ENCODE results near the gene SLC7A14. TPM values are rescaled to one million over a fixed set of nuclear protein-coding genes. Genes with fewer than 3 reads are reported as not detected.

SLC7A14 gene
- total and polyA plus RNA-seq, 4 donors, result 0.01 to 0.06 (median 0.03) TPM; not detected in 1

- Histone ChIP-seq H3K4me3 (no peak overlapping the region), H3K9ac (ENCODE audit: insufficient read depth in 1 of 2, low read length in 2 of 2) (no peak overlapping the region), H3K27me3 (ENCODE audit: control insufficient read depth in 3 of 3, insufficient read depth in 3 of 3, low read length in 2 of 3) (no peaks in the 10 kb centered on the region), H3K4me1 (ENCODE audit: control insufficient read depth in 5 of 5, insufficient read depth in 5 of 5, low read length in 5 of 5) (peaks cover 0 to 16% (median 2%) of the 10 kb centered on the region in 5 donors), H3K36me3 (ENCODE audit: control insufficient read depth in 4 of 4, insufficient read depth in 4 of 4, low read length in 4 of 4) (no peaks in the 10 kb centered on the region), H3K27ac (ENCODE audit: low read depth in 1 of 2, low read length in 1 of 2) (no peak overlapping the region), H3K9me3 (ENCODE audit: control insufficient read depth in 4 of 4, insufficient read depth in 3 of 4, low read length in 3 of 4) (no peaks in the 10 kb centered on the region)
- DNase-seq, result no peak
- WGBS, 2 donors, result 90 to 93% methylated on average over 6 of the region's 6 CpGs
- no peak for ATAC-seq (ENCODE audit: insufficient read depth, low FRiP score)
- TF ChIP-seq, protein P1, sequence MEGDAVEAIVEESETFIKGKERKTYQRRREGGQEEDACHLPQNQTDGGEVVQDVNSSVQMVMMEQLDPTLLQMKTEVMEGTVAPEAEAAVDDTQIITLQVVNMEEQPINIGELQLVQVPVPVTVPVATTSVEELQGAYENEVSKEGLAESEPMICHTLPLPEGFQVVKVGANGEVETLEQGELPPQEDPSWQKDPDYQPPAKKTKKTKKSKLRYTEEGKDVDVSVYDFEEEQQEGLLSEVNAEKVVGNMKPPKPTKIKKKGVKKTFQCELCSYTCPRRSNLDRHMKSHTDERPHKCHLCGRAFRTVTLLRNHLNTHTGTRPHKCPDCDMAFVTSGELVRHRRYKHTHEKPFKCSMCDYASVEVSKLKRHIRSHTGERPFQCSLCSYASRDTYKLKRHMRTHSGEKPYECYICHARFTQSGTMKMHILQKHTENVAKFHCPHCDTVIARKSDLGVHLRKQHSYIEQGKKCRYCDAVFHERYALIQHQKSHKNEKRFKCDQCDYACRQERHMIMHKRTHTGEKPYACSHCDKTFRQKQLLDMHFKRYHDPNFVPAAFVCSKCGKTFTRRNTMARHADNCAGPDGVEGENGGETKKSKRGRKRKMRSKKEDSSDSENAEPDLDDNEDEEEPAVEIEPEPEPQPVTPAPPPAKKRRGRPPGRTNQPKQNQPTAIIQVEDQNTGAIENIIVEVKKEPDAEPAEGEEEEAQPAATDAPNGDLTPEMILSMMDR (IDR thresholded peaks at IDR 0.05; ENCODE audit: control extremely low read depth, extremely low read depth), result no peak
These were observed 89.1 kb downstream of the SLC7A14 start for GRCh38 chr3:170496868-170497140.

DNA sequence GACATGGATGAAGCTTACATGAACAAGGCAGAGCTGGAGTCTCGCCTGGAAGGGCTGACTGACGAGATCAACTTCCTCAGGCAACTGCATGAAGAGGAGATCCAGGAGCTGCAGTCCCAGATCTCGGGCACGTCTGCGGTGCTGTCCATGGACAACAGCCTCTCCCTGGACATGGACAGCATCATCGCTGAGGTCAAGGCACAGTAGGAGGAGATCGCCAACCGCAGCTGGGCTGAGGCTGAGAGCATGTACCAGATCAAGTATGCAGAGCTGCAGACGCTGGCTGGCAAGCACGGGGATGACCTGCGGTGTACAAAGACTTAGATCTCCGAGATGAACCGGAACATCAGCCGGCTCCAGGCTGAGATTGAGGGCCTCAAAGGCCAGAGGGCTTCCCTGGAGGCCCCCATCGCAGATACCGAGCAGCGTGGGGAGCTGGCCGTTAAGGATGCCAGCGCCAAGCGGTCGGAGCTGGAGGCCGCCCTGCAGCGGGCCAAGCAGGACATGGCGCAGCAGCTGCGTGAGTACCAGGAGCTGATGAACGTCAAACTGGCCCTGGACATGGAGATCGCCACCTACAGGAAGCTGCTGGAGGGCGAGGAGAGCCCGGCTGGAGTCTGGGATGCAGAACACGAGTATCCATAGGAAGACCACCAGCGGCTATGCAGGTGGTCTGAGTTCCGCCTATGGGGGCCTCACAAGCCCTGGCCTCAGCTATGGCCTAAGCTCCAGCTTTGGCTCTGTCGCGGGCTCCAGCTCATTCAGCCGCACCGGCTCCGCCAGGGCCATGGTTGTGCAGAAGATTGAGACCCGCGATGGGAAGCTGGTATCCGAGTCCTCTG lies 89.6 kb downstream of the SLC7A14 start:
- WGBS, 2 donors, result 94 to 95% methylated on average over 40 of the region's 40 CpGs
- ATAC-seq (ENCODE audit: insufficient read depth, low FRiP score), result no peak
- Histone ChIP-seq H3K4me1 (ENCODE audit: control insufficient read depth in 5 of 5, insufficient read depth in 5 of 5, low read length in 5 of 5) (peaks cover 0 to 16% (median 2%) of the 10 kb centered on the region in 5 donors), H3K27me3 (ENCODE audit: control insufficient read depth in 3 of 3, insufficient read depth in 3 of 3, low read length in 2 of 3) (no peaks in the 10 kb centered on the region), H3K36me3 (ENCODE audit: control insufficient read depth in 4 of 4, insufficient read depth in 4 of 4, low read length in 4 of 4) (no peaks in the 10 kb centered on the region), H3K9ac (ENCODE audit: insufficient read depth in 1 of 2, low read length in 2 of 2) (no peak overlapping the region), H3K9me3 (ENCODE audit: control insufficient read depth in 4 of 4, insufficient read depth in 3 of 4, low read length in 3 of 4) (no peaks in the 10 kb centered on the region), H3K27ac (ENCODE audit: low read depth in 1 of 2, low read length in 1 of 2) (no peak overlapping the region), H3K4me3 (no peak overlapping the region)
- no peak for DNase-seq
- TF ChIP-seq, protein P1 (IDR thresholded peaks at IDR 0.05; ENCODE audit: control extremely low read depth, extremely low read depth), result no peak

- Histone ChIP-seq H3K9me3 (ENCODE audit: control insufficient read depth in 4 of 4, insufficient read depth in 3 of 4, low read length in 3 of 4) (no peaks in the 10 kb centered on the region), H3K4me3 (no peak overlapping the region), H3K36me3 (ENCODE audit: control insufficient read depth in 4 of 4, insufficient read depth in 4 of 4, low read length in 4 of 4) (no peaks in the 10 kb centered on the region), H3K9ac (ENCODE audit: insufficient read depth in 1 of 2, low read length in 2 of 2) (no peak overlapping the region), H3K27ac (ENCODE audit: low read depth in 1 of 2, low read length in 1 of 2) (no peak overlapping the region), H3K27me3 (ENCODE audit: control insufficient read depth in 3 of 3, insufficient read depth in 3 of 3, low read length in 2 of 3) (no peaks in the 10 kb centered on the region), H3K4me1 (ENCODE audit: control insufficient read depth in 5 of 5, insufficient read depth in 5 of 5, low read length in 5 of 5) (peaks cover 0 to 16% (median 0%) of the 10 kb centered on the region in 5 donors)
- 90 to 96% methylated on average over 4 of the region's 4 CpGs for WGBS, 2 donors
- TF ChIP-seq, protein P1 (IDR thresholded peaks at IDR 0.05; ENCODE audit: control extremely low read depth, extremely low read depth), result no peak
- no peak for DNase-seq
- ATAC-seq (ENCODE audit: insufficient read depth, low FRiP score), result no peak
These were observed 91.1 kb downstream of the SLC7A14 start for GRCh38 chr3:170494766-170495165.

All from lung (tissue), 12 donors.